Vagina (tissue), 2 donors: ENCODE measurements around the gene ATP8A1. TPM values are rescaled to one million over a fixed set of nuclear protein-coding genes. Genes with fewer than 3 reads are reported as not detected.
"Not testable (repeated sequence)": the region's sequence is repeated elsewhere in the genome, so short reads cannot be mapped to it uniquely, and the experiment has no call there.

Source experiments
- DNase-seq, 2 donors: peaks; one replicate each; pipeline ENCODE4 v3.0.0-alpha.2; 2017; ENCODE audit errors: extremely low spot score in 2 of 2
- H3K27ac ChIP-seq: fragments of 200-600 bp; sonication (generic); one replicate; pipeline ENCODE4 v1.5.1; 2019
- H3K27me3 ChIP-seq: fragments of 200-600 bp; sonication (generic); one replicate; pipeline ENCODE4 v1.5.1; 2019
- H3K36me3 ChIP-seq, 2 donors: fragments of 200-600 bp; sonication (generic); one replicate each; pipeline ENCODE4 v1.5.1; 2017 to 2019
- H3K4me1 ChIP-seq: fragments of 200-600 bp; sonication (generic); one replicate; pipeline ENCODE4 v1.5.1; 2019
- H3K4me3 ChIP-seq, 2 donors: fragments of 200-600 bp; sonication (generic); 1 replicate in 1 of 2; 2 replicates in 1 of 2; pipeline ENCODE4 v1.5.1; 2016 to 2019
- H3K9me3 ChIP-seq: fragments of 200-600 bp; sonication (generic); one replicate; pipeline ENCODE4 v1.5.1; 2019
- CTCF ChIP-seq, 3 experiments: fragments of 450-650 bp in 2 of 3; fragments of 200-600 bp in 1 of 3; sonication (generic) in 1 of 3; IDR thresholded peaks; one replicate each; pipeline ENCODE4 v1.5.1; 2017 to 2019; ENCODE audit warnings: antibody characterized with exemption in 3 of 3, mild to moderate bottlenecking in 2 of 3, moderate library complexity in 2 of 3
- POLR2A ChIP-seq, 2 donors: fragments of 450-650 bp; IDR thresholded peaks; one replicate each; pipeline ENCODE4 v1.6.1; 2017; ENCODE audit warnings: antibody characterized with exemption in 2 of 2, mild to moderate bottlenecking in 2 of 2, moderate library complexity in 2 of 2
- POLR2AphosphoS5 ChIP-seq, 2 donors: sonication (generic); formaldehyde crosslinking; IDR thresholded peaks; one replicate each; pipeline ENCODE4 v1.9.0; 2017; ENCODE audit warnings: antibody characterized with exemption in 2 of 2, mild to moderate bottlenecking in 2 of 2, low read depth in 1 of 2; ENCODE audit not compliant: insufficient read depth in 1 of 2
- intact Hi-C: fragments of 100-400 bp; cut with DNase I; formaldehyde crosslinking; loops from one replicate; pipeline ENCODE4 v1.15.1; 2023
- total RNA-seq: library from RNA; depleted of rRNA; stranded (reverse); fragments of >200 nt; gene quantifications from one replicate; pipeline ENCODE4 v1.2.3, GENCODE V29; 2016

Gene ATP8A1
- total RNA-seq, 1 donor from 2014 or later, result 10.8 TPM

DNA sequence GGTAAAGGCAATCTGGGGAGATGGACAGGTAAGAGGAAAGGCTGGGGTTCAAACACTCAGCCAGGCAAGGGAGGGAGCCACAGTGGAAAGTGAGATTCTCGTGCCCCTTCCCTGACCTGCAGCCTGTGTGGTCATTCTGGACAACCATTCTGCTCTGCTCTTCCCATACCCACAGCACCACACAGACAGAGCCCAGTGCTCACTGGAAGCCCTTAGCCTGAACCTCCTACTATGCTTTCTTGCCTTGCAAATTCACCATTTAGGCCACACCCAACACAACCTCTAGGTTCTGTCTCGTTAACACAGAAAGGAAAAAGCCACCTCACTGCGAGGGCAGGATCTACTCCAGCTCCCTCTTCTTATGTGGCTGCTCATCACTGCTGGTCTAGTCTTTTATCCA lies 166.9 kb downstream of the ATP8A1 start:
- no peak overlapping the region for H3K27ac ChIP-seq
- H3K4me3 ChIP-seq, result no peak overlapping the region
- TF ChIP-seq CTCF (IDR thresholded peaks at IDR 0.05) (no peak), POLR2A (IDR thresholded peaks at IDR 0.05) (no peak), POLR2AphosphoS5 (IDR thresholded peaks at IDR 0.05; ENCODE audit: insufficient read depth in 1 of 2, low read depth in 1 of 2) (no peak)
- H3K27me3 ChIP-seq, result no peaks in the 10 kb centered on the region
- no peaks in the 10 kb centered on the region for H3K4me1 ChIP-seq
- intact Hi-C loops, result no loop called here
- no peaks in the 10 kb centered on the region for H3K36me3 ChIP-seq
- H3K9me3 ChIP-seq, result no peaks in the 10 kb centered on the region
- DNase-seq, result no peak

DNA sequence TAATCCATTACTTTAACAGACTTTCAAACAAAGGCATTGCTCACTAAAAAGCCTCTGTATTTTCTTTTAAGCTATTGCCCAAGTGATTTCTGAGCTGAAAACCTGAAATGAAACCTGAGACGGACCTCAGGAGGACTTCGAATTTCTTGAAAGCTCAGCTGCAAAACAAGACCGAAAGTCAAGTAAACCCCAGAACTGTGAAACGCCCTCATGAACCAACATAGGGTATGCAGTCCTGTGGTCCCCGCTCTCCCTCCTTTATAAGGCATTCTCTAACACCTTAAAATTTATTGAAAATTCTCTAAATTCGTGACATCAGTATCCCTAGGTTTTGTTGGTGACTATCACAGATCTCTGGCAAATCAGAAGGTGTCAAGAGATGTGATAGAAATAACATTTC lies 167.8 kb downstream of the ATP8A1 start:
- no peak for DNase-seq

DNA sequence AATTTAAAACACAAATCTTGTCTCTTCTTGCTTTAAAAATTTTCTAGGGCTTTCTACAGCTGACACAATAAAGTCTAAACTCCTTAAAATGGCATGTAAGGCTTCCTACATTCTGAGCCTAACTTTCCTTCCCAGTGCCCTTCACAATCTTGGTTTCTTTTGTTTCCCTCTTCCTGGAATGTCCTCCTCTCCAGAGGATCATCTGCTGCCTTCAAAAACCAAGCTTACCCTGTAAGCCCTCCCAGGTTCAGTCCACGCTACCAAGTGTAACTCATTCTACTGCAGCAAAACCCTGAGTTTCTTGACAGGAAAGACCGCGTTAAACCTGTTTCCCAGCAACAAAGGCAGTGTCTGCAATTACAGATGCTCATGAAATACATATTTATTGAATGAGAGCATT lies 168.4 kb downstream of the ATP8A1 start:
- intact Hi-C loops, result no loop called here
- H3K4me3 ChIP-seq, result no peak overlapping the region
- H3K4me1 ChIP-seq, result peaks cover 1% of the 10 kb centered on the region
- no peak for TF ChIP-seq POLR2A (IDR thresholded peaks at IDR 0.05)
- no peak for TF ChIP-seq POLR2AphosphoS5 (IDR thresholded peaks at IDR 0.05; ENCODE audit: insufficient read depth in 1 of 2, low read depth in 1 of 2)
- no peak for TF ChIP-seq CTCF (IDR thresholded peaks at IDR 0.05)
- H3K9me3 ChIP-seq, result no peaks in the 10 kb centered on the region
- H3K27ac ChIP-seq, result no peak overlapping the region
- DNase-seq, result no peak
- H3K36me3 ChIP-seq, result no peaks in the 10 kb centered on the region
- no peaks in the 10 kb centered on the region for H3K27me3 ChIP-seq

More for the DNA sequence above, 167.8 kb downstream of the ATP8A1 start:
- Histone ChIP-seq H3K4me3 (no peak overlapping the region), H3K27ac (no peak overlapping the region), H3K36me3 (no peaks in the 10 kb centered on the region), H3K27me3 (no peaks in the 10 kb centered on the region), H3K9me3 (no peaks in the 10 kb centered on the region), H3K4me1 (no peaks in the 10 kb centered on the region)
- intact Hi-C loops, result no loop called here
- TF ChIP-seq POLR2AphosphoS5 (IDR thresholded peaks at IDR 0.05; ENCODE audit: insufficient read depth in 1 of 2, low read depth in 1 of 2), result no peak
- no peak for TF ChIP-seq POLR2A (IDR thresholded peaks at IDR 0.05)
- TF ChIP-seq CTCF (IDR thresholded peaks at IDR 0.05), result no peak

DNA sequence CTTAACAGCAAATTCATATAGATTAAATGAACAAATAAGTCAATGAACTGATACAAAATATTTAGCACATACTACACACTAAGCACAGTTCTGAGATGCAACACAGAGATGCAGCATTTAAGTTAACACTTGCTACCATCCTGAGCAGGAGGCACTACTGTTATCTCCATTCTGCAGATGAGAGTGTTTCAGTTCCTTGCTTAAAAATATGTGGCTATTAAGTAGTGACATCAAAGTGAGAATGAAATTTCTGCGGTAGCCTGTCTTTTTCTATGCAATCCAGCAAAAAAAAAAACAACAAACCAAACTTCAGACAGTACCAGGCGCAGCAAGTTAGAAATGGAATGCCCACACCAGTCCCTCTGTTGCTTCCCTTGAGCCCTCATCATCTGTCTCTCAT lies 168.8 kb downstream of the ATP8A1 start:
- no peaks in the 10 kb centered on the region for H3K27me3 ChIP-seq
- no peak overlapping the region for H3K27ac ChIP-seq
- no peaks in the 10 kb centered on the region for H3K9me3 ChIP-seq
- TF ChIP-seq POLR2A (IDR thresholded peaks at IDR 0.05) (no peak), POLR2AphosphoS5 (IDR thresholded peaks at IDR 0.05; ENCODE audit: insufficient read depth in 1 of 2, low read depth in 1 of 2) (no peak), CTCF (IDR thresholded peaks at IDR 0.05) (no peak)
- intact Hi-C loops, result no loop called here
- no peak overlapping the region for H3K4me3 ChIP-seq
- no peaks in the 10 kb centered on the region for H3K36me3 ChIP-seq
- DNase-seq, result no peak
- H3K4me1 ChIP-seq, result peaks cover 6% of the 10 kb centered on the region

- intact Hi-C loops, result no loop called here
- Histone ChIP-seq H3K4me1 (peaks cover 7% of the 10 kb centered on the region), H3K9me3 (no peaks in the 10 kb centered on the region), H3K27me3 (no peaks in the 10 kb centered on the region), H3K4me3 (no peak overlapping the region), H3K36me3 (no peaks in the 10 kb centered on the region), H3K27ac (no peak overlapping the region)
- TF ChIP-seq CTCF (IDR thresholded peaks at IDR 0.05) (no peak), POLR2A (IDR thresholded peaks at IDR 0.05) (no peak), POLR2AphosphoS5 (IDR thresholded peaks at IDR 0.05; ENCODE audit: insufficient read depth in 1 of 2, low read depth in 1 of 2) (no peak)
- DNase-seq, result no peak
Observed at GRCh38 chr4:42487230-42487629, 169.7 kb downstream of the ATP8A1 start.

DNA sequence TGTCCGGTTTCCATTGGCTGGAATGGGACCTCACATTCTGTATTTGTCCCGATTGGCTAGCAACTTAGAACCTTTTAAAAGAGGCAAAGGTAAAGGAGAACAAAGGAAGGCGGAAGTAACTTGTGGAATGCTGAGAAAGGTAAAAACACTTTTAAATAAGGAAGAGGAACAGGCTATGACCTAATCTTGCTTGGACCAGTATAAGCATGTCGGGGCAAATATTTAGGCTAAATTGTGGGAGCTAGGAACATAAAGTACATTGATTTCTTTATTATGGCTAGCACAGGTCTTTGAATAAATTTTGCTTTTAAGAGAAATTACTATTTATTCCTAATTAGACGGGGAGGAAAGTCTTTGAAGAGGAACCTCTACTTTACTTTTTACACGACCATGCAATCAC lies 170.7 kb downstream of the ATP8A1 start:
- H3K9me3 ChIP-seq, H3K4me3 ChIP-seq, H3K27me3 ChIP-seq, H3K4me1 ChIP-seq, DNase-seq, H3K36me3 ChIP-seq, intact Hi-C loops, H3K27ac ChIP-seq: not testable (repeated sequence)
